ENCODE data around the gene RESP18.

GRCh38 chr2:219277703-219278654 lies 54.6 kb downstream of the RESP18 start:
- TF ChIP-seq POLR2AphosphoS5 (IDR thresholded peaks at IDR 0.05; ENCODE audit: low read depth, low read length) = no peak
- TF ChIP-seq, protein P1, sequence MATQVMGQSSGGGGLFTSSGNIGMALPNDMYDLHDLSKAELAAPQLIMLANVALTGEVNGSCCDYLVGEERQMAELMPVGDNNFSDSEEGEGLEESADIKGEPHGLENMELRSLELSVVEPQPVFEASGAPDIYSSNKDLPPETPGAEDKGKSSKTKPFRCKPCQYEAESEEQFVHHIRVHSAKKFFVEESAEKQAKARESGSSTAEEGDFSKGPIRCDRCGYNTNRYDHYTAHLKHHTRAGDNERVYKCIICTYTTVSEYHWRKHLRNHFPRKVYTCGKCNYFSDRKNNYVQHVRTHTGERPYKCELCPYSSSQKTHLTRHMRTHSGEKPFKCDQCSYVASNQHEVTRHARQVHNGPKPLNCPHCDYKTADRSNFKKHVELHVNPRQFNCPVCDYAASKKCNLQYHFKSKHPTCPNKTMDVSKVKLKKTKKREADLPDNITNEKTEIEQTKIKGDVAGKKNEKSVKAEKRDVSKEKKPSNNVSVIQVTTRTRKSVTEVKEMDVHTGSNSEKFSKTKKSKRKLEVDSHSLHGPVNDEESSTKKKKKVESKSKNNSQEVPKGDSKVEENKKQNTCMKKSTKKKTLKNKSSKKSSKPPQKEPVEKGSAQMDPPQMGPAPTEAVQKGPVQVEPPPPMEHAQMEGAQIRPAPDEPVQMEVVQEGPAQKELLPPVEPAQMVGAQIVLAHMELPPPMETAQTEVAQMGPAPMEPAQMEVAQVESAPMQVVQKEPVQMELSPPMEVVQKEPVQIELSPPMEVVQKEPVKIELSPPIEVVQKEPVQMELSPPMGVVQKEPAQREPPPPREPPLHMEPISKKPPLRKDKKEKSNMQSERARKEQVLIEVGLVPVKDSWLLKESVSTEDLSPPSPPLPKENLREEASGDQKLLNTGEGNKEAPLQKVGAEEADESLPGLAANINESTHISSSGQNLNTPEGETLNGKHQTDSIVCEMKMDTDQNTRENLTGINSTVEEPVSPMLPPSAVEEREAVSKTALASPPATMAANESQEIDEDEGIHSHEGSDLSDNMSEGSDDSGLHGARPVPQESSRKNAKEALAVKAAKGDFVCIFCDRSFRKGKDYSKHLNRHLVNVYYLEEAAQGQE (IDR thresholded peaks at IDR 0.05; ENCODE audit: insufficient read depth in 1 of 2, low read depth in 2 of 2, low read length in 2 of 2) = 0 out of 4 replicates have a peak, but pooled peaks of 1 of the 2 experiments have one; percentile 17
- no peak for TF ChIP-seq SIN3A (IDR thresholded peaks at IDR 0.05; ENCODE audit: borderline replicate concordance, insufficient read depth, low read length)
- peak; percentile 44; the same call in 1 of the 2 replicates for TF ChIP-seq TAF1 (IDR thresholded peaks at IDR 0.05; ENCODE audit: borderline replicate concordance, insufficient read depth, low read length)
